ENCODE measurements around the gene ALKBH3. TPM values are rescaled to one million over a fixed set of nuclear protein-coding genes. Genes with fewer than 3 reads are reported as not detected.

ALKBH3 gene
- total and polyA plus RNA-seq, 2 of the 13 experiments (the other 11 are each of a cell fraction or from before 2014, with no cell fraction given), result 17.8 to 36.1 TPM

DNA sequence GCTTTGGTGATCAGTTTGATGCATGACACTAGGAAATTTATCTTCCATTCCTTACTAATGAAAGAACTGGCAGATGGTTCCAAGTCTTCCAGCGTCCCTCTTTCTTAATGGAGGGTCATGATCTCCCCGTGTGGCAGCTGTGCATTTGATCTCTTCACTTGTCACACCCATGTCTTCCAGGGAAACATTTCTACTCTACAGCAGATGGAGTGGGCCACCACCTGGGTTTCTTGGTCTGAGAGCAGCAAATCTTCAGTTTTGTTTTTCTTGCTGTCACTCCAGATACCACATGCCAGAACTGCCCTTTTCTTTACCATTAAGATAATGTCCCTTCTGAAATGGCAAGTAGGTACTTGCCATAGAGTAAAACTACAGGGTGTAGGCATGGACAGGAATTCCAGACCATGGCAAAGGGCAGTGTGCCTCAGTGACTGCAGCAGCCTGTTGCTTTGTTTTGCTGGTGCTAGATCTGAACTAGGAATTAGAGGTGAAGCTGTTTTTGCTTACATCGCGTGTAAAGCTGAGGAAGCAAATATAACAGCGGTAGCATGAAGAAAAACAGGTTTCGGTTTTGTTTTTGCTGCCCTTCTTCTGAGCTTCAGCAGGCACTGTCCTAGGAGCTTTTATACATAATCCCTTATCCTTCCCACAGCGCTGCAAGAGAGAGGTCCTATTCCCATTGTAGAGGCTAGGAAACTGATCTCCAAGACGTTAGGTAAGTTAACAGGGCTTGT is 41.1 kb downstream of the ALKBH3 start (continued):
- TF ChIP-seq, protein P1, sequence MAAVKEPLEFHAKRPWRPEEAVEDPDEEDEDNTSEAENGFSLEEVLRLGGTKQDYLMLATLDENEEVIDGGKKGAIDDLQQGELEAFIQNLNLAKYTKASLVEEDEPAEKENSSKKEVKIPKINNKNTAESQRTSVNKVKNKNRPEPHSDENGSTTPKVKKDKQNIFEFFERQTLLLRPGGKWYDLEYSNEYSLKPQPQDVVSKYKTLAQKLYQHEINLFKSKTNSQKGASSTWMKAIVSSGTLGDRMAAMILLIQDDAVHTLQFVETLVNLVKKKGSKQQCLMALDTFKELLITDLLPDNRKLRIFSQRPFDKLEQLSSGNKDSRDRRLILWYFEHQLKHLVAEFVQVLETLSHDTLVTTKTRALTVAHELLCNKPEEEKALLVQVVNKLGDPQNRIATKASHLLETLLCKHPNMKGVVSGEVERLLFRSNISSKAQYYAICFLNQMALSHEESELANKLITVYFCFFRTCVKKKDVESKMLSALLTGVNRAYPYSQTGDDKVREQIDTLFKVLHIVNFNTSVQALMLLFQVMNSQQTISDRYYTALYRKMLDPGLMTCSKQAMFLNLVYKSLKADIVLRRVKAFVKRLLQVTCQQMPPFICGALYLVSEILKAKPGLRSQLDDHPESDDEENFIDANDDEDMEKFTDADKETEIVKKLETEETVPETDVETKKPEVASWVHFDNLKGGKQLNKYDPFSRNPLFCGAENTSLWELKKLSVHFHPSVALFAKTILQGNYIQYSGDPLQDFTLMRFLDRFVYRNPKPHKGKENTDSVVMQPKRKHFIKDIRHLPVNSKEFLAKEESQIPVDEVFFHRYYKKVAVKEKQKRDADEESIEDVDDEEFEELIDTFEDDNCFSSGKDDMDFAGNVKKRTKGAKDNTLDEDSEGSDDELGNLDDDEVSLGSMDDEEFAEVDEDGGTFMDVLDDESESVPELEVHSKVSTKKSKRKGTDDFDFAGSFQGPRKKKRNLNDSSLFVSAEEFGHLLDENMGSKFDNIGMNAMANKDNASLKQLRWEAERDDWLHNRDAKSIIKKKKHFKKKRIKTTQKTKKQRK (IDR thresholded peaks at IDR 0.05; ENCODE audit: low read length), result no peak
- no peak for TF ChIP-seq ARNTL (CRISPR knock-in tag; IDR thresholded peaks at IDR 0.05)
- TF ChIP-seq ZBTB1 (CRISPR knock-in tag; IDR thresholded peaks at IDR 0.05; ENCODE audit: borderline replicate concordance), result no peak
- TF ChIP-seq BRF2 (CRISPR knock-in tag; IDR thresholded peaks at IDR 0.05), result no peak
- TF ChIP-seq ISX (CRISPR knock-in tag; conservative IDR thresholded peaks at IDR 0.05), result no peak
- TF ChIP-seq MED13 (CRISPR knock-in tag; IDR thresholded peaks at IDR 0.05), result no peak
- TF ChIP-seq, protein P2, sequence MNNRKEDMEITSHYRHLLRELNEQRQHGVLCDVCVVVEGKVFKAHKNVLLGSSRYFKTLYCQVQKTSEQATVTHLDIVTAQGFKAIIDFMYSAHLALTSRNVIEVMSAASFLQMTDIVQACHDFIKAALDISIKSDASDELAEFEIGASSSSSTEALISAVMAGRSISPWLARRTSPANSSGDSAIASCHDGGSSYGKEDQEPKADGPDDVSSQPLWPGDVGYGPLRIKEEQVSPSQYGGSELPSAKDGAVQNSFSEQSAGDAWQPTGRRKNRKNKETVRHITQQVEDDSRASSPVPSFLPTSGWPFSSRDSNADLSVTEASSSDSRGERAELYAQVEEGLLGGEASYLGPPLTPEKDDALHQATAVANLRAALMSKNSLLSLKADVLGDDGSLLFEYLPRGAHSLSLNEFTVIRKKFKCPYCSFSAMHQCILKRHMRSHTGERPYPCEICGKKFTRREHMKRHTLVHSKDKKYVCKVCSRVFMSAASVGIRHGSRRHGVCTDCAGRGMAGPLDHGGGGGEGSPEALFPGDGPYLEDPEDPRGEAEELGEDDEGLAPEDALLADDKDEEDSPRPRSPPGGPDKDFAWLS (CRISPR knock-in tag; IDR thresholded peaks at IDR 0.05; ENCODE audit: borderline replicate concordance), result no peak
